Peyer's patch (tissue), 4 donors: ENCODE results near the gene ETF1. TPM values are rescaled to one million over a fixed set of nuclear protein-coding genes. Genes with fewer than 3 reads are reported as not detected.

ENCODE experiments used
- DNase-seq, 3 donors: peaks; one replicate each; pipeline ENCODE4 v3.0.0-alpha.2; 2017 to 2019
- H3K27ac ChIP-seq, 4 donors: fragments of 200-600 bp; sonication (generic); one replicate each; pipeline ENCODE4 v1.5.1; 2016 to 2019
- H3K27me3 ChIP-seq, 2 donors: fragments of 200-600 bp; sonication (generic); one replicate each; pipeline ENCODE4 v1.5.1; 2019
- H3K36me3 ChIP-seq, 3 donors: fragments of 200-600 bp; sonication (generic); one replicate each; pipeline ENCODE4 v1.5.1; 2016 to 2019
- H3K4me1 ChIP-seq, 4 donors: fragments of 200-600 bp; sonication (generic); one replicate each; pipeline ENCODE4 v1.5.1; 2016 to 2019
- H3K4me3 ChIP-seq, 4 donors: fragments of 200-600 bp; sonication (generic); 1 replicate in 3 of 4; 2 replicates in 1 of 4; pipeline ENCODE4 v1.5.1; 2016 to 2019; ENCODE audit warnings: mild to moderate bottlenecking in 1 of 4
- H3K9me3 ChIP-seq, 4 donors: fragments of 200-600 bp; sonication (generic); one replicate each; pipeline ENCODE4 v1.5.1; 2016 to 2019; ENCODE audit warnings: mild to moderate bottlenecking in 1 of 4
- CTCF ChIP-seq, 6 experiments: fragments of 450-650 bp in 4 of 6; fragments of 200-600 bp in 2 of 6; sonication (generic) in 1 of 6; IDR thresholded peaks; one replicate each; pipeline ENCODE4 v1.5.1; 2017 to 2019; ENCODE audit warnings: antibody characterized with exemption in 6 of 6, mild to moderate bottlenecking in 3 of 6, moderate library complexity in 1 of 6
- POLR2A ChIP-seq, 2 donors: fragments of 450-650 bp; IDR thresholded peaks; one replicate each; pipeline ENCODE4 v1.5.1; 2017; ENCODE audit warnings: antibody characterized with exemption in 2 of 2, mild to moderate bottlenecking in 2 of 2, moderate library complexity in 2 of 2
- total RNA-seq, 4 donors: library from RNA; depleted of rRNA; stranded (reverse); fragments of >200 nt; gene quantifications; one replicate each; pipeline ENCODE4 v1.1.0, GENCODE V29; 2016

Gene ETF1
- 10 to 100 TPM; 33.3 to 75.1 (median 39.3) TPM for total RNA-seq

GRCh38 chr5:138542956-138543729 is at the start of gene ETF1:
Gene ETF1, minus strand, starts transcription at chr5:138543236. Its CDS starts 318 bp downstream, at chr5:138542918.
- H3K9me3 ChIP-seq = no peaks in the 10 kb centered on the region
- H3K27ac ChIP-seq = peak within 1 kb of the TSS; percentile 95 to 99 (median 98)
- peak within 1 kb of the TSS; percentile 79 to 95 (median 84) for H3K4me3 ChIP-seq
- TF ChIP-seq CTCF (IDR thresholded peaks at IDR 0.05) = peak in 2 of 6 experiments; percentile 17 to 21
- peak; percentile 99 to 100 for TF ChIP-seq POLR2A (IDR thresholded peaks at IDR 0.05)
- no peaks in the 10 kb centered on the region for H3K27me3 ChIP-seq
- H3K36me3 ChIP-seq = no peaks in the 10 kb centered on the region
- peak; percentile 100 for DNase-seq
- H3K4me1 ChIP-seq = peaks cover 0 to 61% (median 23%) of the 10 kb centered on the region in 4 donors

GRCh38 chr5:138588013-138588788 is 45.2 kb upstream of the ETF1 start:
- Histone ChIP-seq H3K36me3 (no peaks in the 10 kb centered on the region), H3K9me3 (no peaks in the 10 kb centered on the region), H3K27ac (no peak overlapping the region), H3K4me3 (no peak overlapping the region), H3K4me1 (no peaks in the 10 kb centered on the region), H3K27me3 (no peaks in the 10 kb centered on the region)
- DNase-seq = no peak
- TF ChIP-seq POLR2A (IDR thresholded peaks at IDR 0.05) (no peak), CTCF (IDR thresholded peaks at IDR 0.05) (no peak)

- Histone ChIP-seq H3K4me1 (no peaks in the 10 kb centered on the region), H3K27me3 (no peaks in the 10 kb centered on the region), H3K4me3 (no peak overlapping the region), H3K27ac (no peak overlapping the region), H3K36me3 (no peaks in the 10 kb centered on the region), H3K9me3 (no peaks in the 10 kb centered on the region)
- no peak for TF ChIP-seq CTCF (IDR thresholded peaks at IDR 0.05)
- TF ChIP-seq POLR2A (IDR thresholded peaks at IDR 0.05) = no peak
- no peak for DNase-seq
Observed at GRCh38 chr5:138585157-138585556, 42.1 kb upstream of the ETF1 start.

- H3K4me3 ChIP-seq = no peak overlapping the region
- H3K9me3 ChIP-seq = no peaks in the 10 kb centered on the region
- H3K36me3 ChIP-seq = no peaks in the 10 kb centered on the region
- no peak overlapping the region for H3K27ac ChIP-seq
- H3K4me1 ChIP-seq = no peaks in the 10 kb centered on the region
- H3K27me3 ChIP-seq = no peaks in the 10 kb centered on the region
- DNase-seq = no peak
- TF ChIP-seq POLR2A (IDR thresholded peaks at IDR 0.05) = no peak
- no peak for TF ChIP-seq CTCF (IDR thresholded peaks at IDR 0.05)
Observed at GRCh38 chr5:138583984-138584637, 41.1 kb upstream of the ETF1 start.

GRCh38 chr5:138582959-138583358 is 39.9 kb upstream of the ETF1 start:
- Histone ChIP-seq H3K4me1 (no peaks in the 10 kb centered on the region), H3K9me3 (no peaks in the 10 kb centered on the region), H3K27me3 (no peaks in the 10 kb centered on the region), H3K36me3 (no peaks in the 10 kb centered on the region), H3K4me3 (no peak overlapping the region), H3K27ac (no peak overlapping the region)
- no peak for TF ChIP-seq POLR2A (IDR thresholded peaks at IDR 0.05)
- TF ChIP-seq CTCF (IDR thresholded peaks at IDR 0.05) = no peak
- no peak for DNase-seq
